SK-N-SH (cell line): ENCODE measurements around the gene LAMC2. TPM values are rescaled to one million over a fixed set of nuclear protein-coding genes. Genes with fewer than 3 reads are reported as not detected.

ENCODE experiments used
- CTCF ChIA-PET: fragments of 300-600, 350-600 bp; formaldehyde crosslinking; extraction: SDS; loops from one replicate; lab custom pipeline; 2021; lab: Yijun Ruan, JAX
- POLR2A ChIA-PET: fragments of 350-600 bp; sonication (Branson Sonifier 250); formaldehyde crosslinking; extraction: SDS; loops from one replicate; lab custom pipeline; 2020; ENCODE audit warnings: antibody characterized with exemption, inconsistent platforms; lab: Yijun Ruan, JAX
- DNase-seq: peaks from one replicate; pipeline ENCODE4 v3.0.0; 2012
- H2AFZ ChIP-seq: fragments of 200-600 bp; sonication (generic); 2 replicates; pipeline ENCODE4 v1.8.1; 2016; ENCODE audit warnings: antibody characterized with exemption, mild to moderate bottlenecking, low read depth
- H3F3A ChIP-seq: fragments of 200-600 bp; sonication (generic); replicated peaks from 2 replicates; pipeline ENCODE3; 2016; ENCODE audit warnings: antibody characterized with exemption, mild to moderate bottlenecking; ENCODE audit not compliant: insufficient read depth
- H3K27ac ChIP-seq, 2 experiments: fragments of 200-500 bp in 1 of 2; fragments of 200-600 bp in 1 of 2; sonication (Bioruptor generic) in 1 of 2; sonication (generic), shearing (Covaris generic) in 1 of 2; 2 replicates each; pipeline versions ENCODE4 v1.5.1 to v1.6.1; 2014 to 2016; ENCODE audit warnings: low read depth in 2 of 2, inconsistent platforms in 1 of 2, low read length in 1 of 2, mild to moderate bottlenecking in 1 of 2, mixed read lengths in 1 of 2
- H3K27me3 ChIP-seq: fragments of 200-600 bp; sonication (generic), shearing (Covaris generic); 2 replicates; pipeline ENCODE4 v1.6.1; 2016; ENCODE audit warnings: mixed run types; ENCODE audit not compliant: insufficient read depth
- H3K36me3 ChIP-seq, 2 experiments: fragments of 200-500 bp in 1 of 2; fragments of 200-600 bp in 1 of 2; sonication (Bioruptor generic) in 1 of 2; sonication (generic) in 1 of 2; replicated peaks in 1 of 2; 2 replicates each; pipeline versions ENCODE3 to v1.5.1; 2014 to 2016; ENCODE audit warnings: low read length in 1 of 2, mild to moderate bottlenecking in 1 of 2; ENCODE audit not compliant: insufficient read depth in 2 of 2, control insufficient read depth in 1 of 2
- H3K4me1 ChIP-seq, 2 experiments: fragments of 200-500 bp in 1 of 2; fragments of 200-600 bp in 1 of 2; sonication (Bioruptor generic) in 1 of 2; sonication (generic), shearing (Covaris generic) in 1 of 2; 2 replicates each; pipeline versions ENCODE4 v1.5.1 to v1.6.1; 2014 to 2016; ENCODE audit warnings: low read depth in 1 of 2, low read length in 1 of 2, mixed run types in 1 of 2; ENCODE audit not compliant: insufficient read depth in 2 of 2, control insufficient read depth in 1 of 2
- H3K4me2 ChIP-seq: fragments of 200-600 bp; sonication (generic), shearing (Covaris generic); 2 replicates; pipeline ENCODE4 v1.6.1; 2017; ENCODE audit warnings: mixed run types
- H3K4me3 ChIP-seq, 2 experiments: fragments of 200-500 bp in 1 of 2; fragments of 200-600 bp in 1 of 2; sonication (Bioruptor generic) in 1 of 2; sonication (generic), shearing (Covaris generic) in 1 of 2; 2 replicates each; pipeline versions ENCODE4 v1.5.1 to v1.8.1; 2014 to 2016; ENCODE audit warnings: low read depth in 2 of 2, inconsistent platforms in 1 of 2, low read length in 1 of 2, mild to moderate bottlenecking in 1 of 2, mixed read lengths in 1 of 2, moderate library complexity in 1 of 2
- H3K79me2 ChIP-seq: fragments of 200-600 bp; sonication (generic); 2 replicates; pipeline ENCODE4 v1.8.1; 2017; ENCODE audit warnings: mild to moderate bottlenecking; ENCODE audit not compliant: insufficient read depth
- H3K9ac ChIP-seq: fragments of 200-600 bp; sonication (generic); 2 replicates; pipeline ENCODE4 v1.6.1; 2017; ENCODE audit warnings: mixed run types
- H3K9me2 ChIP-seq: fragments of 200-600 bp; sonication (generic); 2 replicates; pipeline ENCODE4 v1.6.1; 2017; ENCODE audit warnings: mixed run types
- H3K9me3 ChIP-seq: fragments of 200-600 bp; sonication (generic); 2 replicates; pipeline ENCODE4 v1.6.1; 2017; ENCODE audit warnings: mixed run types, mild to moderate bottlenecking, moderate library complexity
- H4K20me1 ChIP-seq: fragments of 200-600 bp; sonication (generic); 2 replicates; pipeline ENCODE4 v1.6.1; 2017; ENCODE audit warnings: mild to moderate bottlenecking, mixed run types; ENCODE audit not compliant: insufficient read depth
- CHD2 ChIP-seq: fragments of 150-350 bp; IDR thresholded peaks from 2 replicates; pipeline ENCODE4 v1.6.1; 2018; ENCODE audit warnings: low read length; ENCODE audit not compliant: partially characterized antibody
- CTCF ChIP-seq: fragments of 200-600 bp; sonication (generic); IDR thresholded peaks from 2 replicates; pipeline ENCODE4 v1.6.1; 2017; ENCODE audit warnings: antibody characterized with exemption, mild to moderate bottlenecking, moderate library complexity
- EP300 ChIP-seq, 2 experiments: IDR thresholded peaks; 2 replicates each; pipeline versions ENCODE4 v1.4.0 to v1.6.1; 2012; ENCODE audit warnings: borderline replicate concordance in 1 of 2, low read depth in 1 of 2, low read length in 1 of 2
- FOSL2 ChIP-seq: IDR thresholded peaks from 2 replicates; pipeline ENCODE4 v1.4.0; 2012; ENCODE audit warnings: low read depth, mild to moderate bottlenecking, moderate library complexity, borderline replicate concordance
- FOXM1 ChIP-seq: IDR thresholded peaks from 2 replicates; pipeline ENCODE4 v1.4.0; 2012; ENCODE audit warnings: low read depth, mild to moderate bottlenecking
- JUND ChIP-seq: IDR thresholded peaks from 2 replicates; pipeline ENCODE4 v1.4.0; 2012
- MEF2A ChIP-seq: IDR thresholded peaks from 2 replicates; pipeline ENCODE4 v1.4.0; 2012; ENCODE audit warnings: low read depth, borderline replicate concordance
- POLR2AphosphoS5 ChIP-seq: IDR thresholded peaks from 2 replicates; pipeline ENCODE4 v1.6.1; 2012; ENCODE audit warnings: low read depth, low read length
- RCOR1 ChIP-seq: fragments of 150-350 bp; IDR thresholded peaks from 2 replicates; pipeline ENCODE4 v1.6.1; 2017; ENCODE audit warnings: antibody characterized with exemption, low read length
- RFX5 ChIP-seq: IDR thresholded peaks from 2 replicates; pipeline ENCODE4 v1.6.1; 2012; ENCODE audit warnings: mild to moderate bottlenecking, improper control_type of control experiment, low read length
- RXRA ChIP-seq: IDR thresholded peaks from 2 replicates; pipeline ENCODE4 v1.4.0; 2012; ENCODE audit warnings: low read depth, mild to moderate bottlenecking, borderline replicate concordance
- SIN3A ChIP-seq: IDR thresholded peaks from 2 replicates; pipeline ENCODE4 v1.6.1; 2012; ENCODE audit warnings: low read depth, mild to moderate bottlenecking, low read length, moderate library complexity, borderline replicate concordance
- SMC3 ChIP-seq: IDR thresholded peaks from 2 replicates; pipeline ENCODE4 v1.6.1; 2012; ENCODE audit warnings: low read depth, low read length, improper control_type of control experiment
- TCF12 ChIP-seq: IDR thresholded peaks from 2 replicates; pipeline ENCODE4 v1.4.0; 2012
- TEAD4 ChIP-seq: IDR thresholded peaks from 2 replicates; pipeline ENCODE4 v1.4.0; 2012; ENCODE audit warnings: mild to moderate bottlenecking, borderline replicate concordance; ENCODE audit not compliant: insufficient read depth
- YY1 ChIP-seq: IDR thresholded peaks from 2 replicates; pipeline ENCODE4 v1.4.0; 2012; ENCODE audit warnings: low read depth, mild to moderate bottlenecking
- WGBS: methylation state at CpG from one replicate; pipeline ENCODE4 v1.1.6; 2017; ENCODE audit warnings: low lambda C conversion rate; 5-methylcytosine and 5-hydroxymethylcytosine counted together
- polyA plus RNA-seq, 3 experiments: library from polyadenylated mRNA; depleted of rRNA; stranded (reverse); fragments of >200 nt; gene quantifications; 2 replicates each; pipeline ENCODE4 v1.2.3, GENCODE V29; 2012

The LAMC2 gene
- polyA plus RNA-seq, 1 of the 3 experiments (the other 2 are of a cell fraction) = 0.15 TPM

GRCh38 chr1:183137782-183138181 is 48.3 kb upstream of the LAMC2 start:
- ChIA-PET POLR2A (no interaction called here), CTCF (no interaction called here)
- no peaks in the 10 kb centered on the region for H4K20me1 ChIP-seq
- DNase-seq = no peak
- no peaks in the 10 kb centered on the region for H3K79me2 ChIP-seq
- no peaks in the 10 kb centered on the region for H3K9me2 ChIP-seq
- H3K4me3 ChIP-seq = no peak overlapping the region
- peaks cover 0 to 6% of the 10 kb centered on the region in 2 experiments; a peak in 2 of 4 replicates for H3K4me1 ChIP-seq
- no peak overlapping the region for H3K4me2 ChIP-seq
- H3K36me3 ChIP-seq = peaks cover 83 to 90% of the 10 kb centered on the region in 2 experiments
- no peaks in the 10 kb centered on the region for H3F3A ChIP-seq
- H3K27ac ChIP-seq = no peak overlapping the region
- no peak overlapping the region for H2AFZ ChIP-seq
- H3K9me3 ChIP-seq = no peaks in the 10 kb centered on the region
- no peaks in the 10 kb centered on the region for H3K27me3 ChIP-seq
- TF ChIP-seq RXRA (no peak), FOXM1 (no peak), POLR2AphosphoS5 (no peak)
- WGBS = 75% methylated on average over 3 of the region's 3 CpGs
- H3K9ac ChIP-seq = no peak overlapping the region

GRCh38 chr1:183138301-183138700 is 47.8 kb upstream of the LAMC2 start:
- Histone ChIP-seq H3K27ac (peak overlapping the region in 1 of 2 experiments; percentile 43; a peak in 1 of 4 replicates), H3K9ac (no peak overlapping the region), H3K9me2 (no peaks in the 10 kb centered on the region), H3F3A (peaks cover 2% of the 10 kb centered on the region), H3K27me3 (no peaks in the 10 kb centered on the region), H2AFZ (no peak overlapping the region), H3K4me2 (no peak overlapping the region), H3K4me1 (peaks cover 0 to 6% of the 10 kb centered on the region in 2 experiments; a peak in 2 of 4 replicates), H3K9me3 (no peaks in the 10 kb centered on the region), H3K4me3 (no peak overlapping the region), H4K20me1 (no peaks in the 10 kb centered on the region), H3K36me3 (peaks cover 85 to 90% of the 10 kb centered on the region in 2 experiments), H3K79me2 (no peaks in the 10 kb centered on the region)
- POLR2A ChIA-PET = no interaction called here
- CTCF ChIA-PET = no interaction called here
- TF ChIP-seq TCF12 = no peak
- 83% methylated on average over 4 of the region's 4 CpGs for WGBS
- no peak for DNase-seq

GRCh38 chr1:183139281-183139942 is 46.7 kb upstream of the LAMC2 start:
- H3K4me2 ChIP-seq = no peak overlapping the region

More at GRCh38 chr1:183139281-183139942, 46.7 kb upstream of the LAMC2 start:
- Histone ChIP-seq H2AFZ (no peak overlapping the region), H3K9me2 (no peaks in the 10 kb centered on the region), H3K27ac (peak overlapping the region; percentile 43 to 77), H4K20me1 (no peaks in the 10 kb centered on the region), H3K4me3 (no peak overlapping the region), H3K27me3 (no peaks in the 10 kb centered on the region), H3K4me1 (peaks cover 0 to 6% of the 10 kb centered on the region in 2 experiments; a peak in 2 of 4 replicates), H3K36me3 (peaks cover 83 to 85% of the 10 kb centered on the region in 2 experiments), H3K9me3 (no peaks in the 10 kb centered on the region), H3K9ac (no peak overlapping the region), H3F3A (peaks cover 3% of the 10 kb centered on the region), H3K79me2 (no peaks in the 10 kb centered on the region)
- ChIA-PET CTCF (no interaction called here), POLR2A (interaction anchor here (1.0 kb wide), 1 partner anchor 10 kb away, joined by 4 read pairs; no protein-coding TSS in a partner anchor)
- TF ChIP-seq FOSL2 = peak; percentile 46; the same call in 1 of the 2 replicates
- no peak for TF ChIP-seq CHD2
- no peak for TF ChIP-seq RCOR1
- TF ChIP-seq TCF12 = peak; percentile 75
- TF ChIP-seq JUND = peak; percentile 39
- TF ChIP-seq TEAD4 = no peak
- TF ChIP-seq CTCF = no peak
- TF ChIP-seq POLR2AphosphoS5 = no peak
- no peak for TF ChIP-seq SIN3A
- TF ChIP-seq YY1 = no peak
- no peak for TF ChIP-seq EP300 (IDR thresholded peaks at IDR 0.05; ENCODE audit: borderline replicate concordance in 1 of 2, low read depth in 1 of 2, low read length in 1 of 2)
- TF ChIP-seq SMC3 = no peak
- no peak for TF ChIP-seq RFX5
- no peak for TF ChIP-seq MEF2A
- no peak for DNase-seq
- WGBS = 69% methylated on average over 4 of the region's 4 CpGs
